ENCODE measurements around the gene USP38. TPM values are rescaled to one million over a fixed set of nuclear protein-coding genes. Genes with fewer than 3 reads are reported as not detected.

The USP38 gene
- total RNA-seq: 10 to 100 TPM; 38.4 to 50.6 (median 43.8) TPM
- long read RNA-seq, donor 1, full-length matches to known transcripts: 39 of 48 reads
- long read RNA-seq, donor 1, partial matches to known transcripts: 4 of 48 reads
- long read RNA-seq, donor 1, other reads (novel, unspliced or antisense): 5 of 48 reads
- long read RNA-seq, donor 2, full-length matches to known transcripts: 5 of 9 reads
- long read RNA-seq, donor 2, partial matches to known transcripts: 2 of 9 reads
- long read RNA-seq, donor 2, other reads (novel, unspliced or antisense): 2 of 9 reads

GRCh38 chr4:143184503-143185252 is at the start of gene USP38:
TSS of gene USP38 (plus strand) at chr4:143184917. CDS start at chr4:143185451, 534 bp downstream.
- intact Hi-C loops (cut with DNase I, micrococcal nuclease): no loop called here
- H3K4me1 ChIP-seq (ENCODE audit: low read depth): peaks cover 24% of the 10 kb centered on the region

GRCh38 chr4:143135358-143135757 is 49.4 kb upstream of the USP38 start:
- no peak overlapping the region for H3K4me3 ChIP-seq
- H3K9me3 ChIP-seq: no peaks in the 10 kb centered on the region
- DNase-seq (no peak), ATAC-seq (no peak)
- no peaks in the 10 kb centered on the region for H3K36me3 ChIP-seq (ENCODE audit: low read depth)
- H3K4me1 ChIP-seq (ENCODE audit: low read depth): peaks cover 4% of the 10 kb centered on the region
- intact Hi-C loops (cut with DNase I, micrococcal nuclease): no loop called here
- no peak for TF ChIP-seq CTCF (IDR thresholded peaks at IDR 0.05)

More at GRCh38 chr4:143184503-143185252, at the start of gene USP38:
- peak; percentile 93 to 96 (median 94) for DNase-seq
- TF ChIP-seq CTCF (IDR thresholded peaks at IDR 0.05): no peak
- Histone ChIP-seq H3K36me3 (ENCODE audit: low read depth) (no peaks in the 10 kb centered on the region), H3K9me3 (no peaks in the 10 kb centered on the region), H3K4me3 (peak within 1 kb of the TSS; percentile 74)
- ATAC-seq: peak; percentile 94

GRCh38 chr4:143140696-143141095 is 44.0 kb upstream of the USP38 start:
- no peak for TF ChIP-seq CTCF (IDR thresholded peaks at IDR 0.05)
- no peak for ATAC-seq
- no peaks in the 10 kb centered on the region for H3K4me1 ChIP-seq (ENCODE audit: low read depth)

GRCh38 chr4:143148521-143148920 is 36.2 kb upstream of the USP38 start:
- TF ChIP-seq CTCF (IDR thresholded peaks at IDR 0.05): no peak
- no peak for ATAC-seq
- Histone ChIP-seq H3K4me1 (ENCODE audit: low read depth) (no peaks in the 10 kb centered on the region), H3K9me3 (peaks cover 19% of the 10 kb centered on the region), H3K36me3 (ENCODE audit: low read depth) (no peaks in the 10 kb centered on the region), H3K4me3 (no peak overlapping the region)
- no peak for DNase-seq
- intact Hi-C loops (cut with DNase I, micrococcal nuclease): no loop called here

More at GRCh38 chr4:143140696-143141095, 44.0 kb upstream of the USP38 start:
- DNase-seq: no peak
- H3K4me3 ChIP-seq: no peak overlapping the region
- peaks cover 4% of the 10 kb centered on the region for H3K9me3 ChIP-seq
- intact Hi-C loops (cut with DNase I, micrococcal nuclease): no loop called here
- H3K36me3 ChIP-seq (ENCODE audit: low read depth): no peaks in the 10 kb centered on the region

GRCh38 chr4:143156853-143157252 is 27.9 kb upstream of the USP38 start:
- no peaks in the 10 kb centered on the region for H3K4me1 ChIP-seq (ENCODE audit: low read depth)
- no peaks in the 10 kb centered on the region for H3K36me3 ChIP-seq (ENCODE audit: low read depth)
- intact Hi-C loops (cut with DNase I, micrococcal nuclease): no loop called here
- no peak for TF ChIP-seq CTCF (IDR thresholded peaks at IDR 0.05)
- H3K4me3 ChIP-seq: no peak overlapping the region
- DNase-seq (no peak), ATAC-seq (no peak)
- H3K9me3 ChIP-seq: peaks cover 7% of the 10 kb centered on the region
